ENCODE data around the gene NEDD9.

The NEDD9 gene

DNA sequence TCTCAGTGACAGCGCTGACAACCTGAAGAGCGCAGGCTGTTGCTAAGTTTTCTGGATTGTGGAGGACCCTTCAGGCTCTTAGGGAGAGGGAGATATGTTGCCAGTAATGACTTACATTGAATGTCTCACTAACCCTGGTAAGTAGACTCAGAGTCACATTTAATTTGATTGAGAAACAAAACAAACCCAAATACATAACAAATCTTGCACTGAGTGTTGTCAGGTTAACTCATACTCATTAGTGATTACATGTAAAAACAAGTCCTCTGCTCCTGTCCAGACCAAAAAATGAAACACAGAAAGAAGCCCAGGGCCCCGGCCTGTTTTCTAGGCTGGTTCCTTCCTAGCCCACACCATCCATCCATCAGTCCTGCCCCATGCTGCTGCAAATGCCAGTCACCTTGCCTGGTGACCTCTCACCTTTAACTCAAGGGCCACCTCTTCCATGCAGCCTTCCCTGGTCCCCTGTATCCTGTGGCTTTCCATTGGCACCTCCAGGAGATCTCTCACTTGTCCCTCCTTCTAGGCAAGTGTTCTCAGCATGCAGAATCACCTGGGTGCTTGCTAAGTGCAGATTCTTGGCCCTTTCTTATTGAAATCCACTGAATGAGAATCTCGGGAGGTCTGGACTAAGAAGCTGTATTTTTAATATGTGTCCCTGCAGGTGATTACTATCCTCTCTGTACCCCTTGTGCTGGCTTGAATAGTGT lies 86.2 kb downstream of the NEDD9 start:
- Histone ChIP-seq H3K9me3 (ENCODE audit: insufficient read depth, low read length) (no peaks in the 10 kb centered on the region), H3K4me2 (ENCODE audit: low read depth, low read length, poor library complexity, severe bottlenecking) (no peak overlapping the region), H3K9me2 (replicated peaks; ENCODE audit: insufficient read depth, low read length) (no peaks in the 10 kb centered on the region), H3F3A (ENCODE audit: insufficient read depth) (peaks cover 4% of the 10 kb centered on the region; the same call in 1 of the 2 replicates), H3K4me3 (ENCODE audit: insufficient read depth, low read length, poor library complexity, severe bottlenecking) (no peak overlapping the region), H3K79me2 (ENCODE audit: insufficient read depth, low read length) (no peaks in the 10 kb centered on the region), H3K27ac (ENCODE audit: low read depth, low read length) (no peak overlapping the region), H4K20me1 (ENCODE audit: low read depth, low read length) (no peaks in the 10 kb centered on the region), H3K36me3 (ENCODE audit: low read length) (no peaks in the 10 kb centered on the region), H3K9ac (ENCODE audit: low read length) (no peak overlapping the region), H3K27me3 (ENCODE audit: low read length) (no peaks in the 10 kb centered on the region), H2AFZ (ENCODE audit: low read depth, low read length, severe bottlenecking) (no peak overlapping the region)
- TF ChIP-seq EZH2phosphoT487 (conservative IDR thresholded peaks at IDR 0.05; ENCODE audit: low read length), result no peak
- TF ChIP-seq CTCF (IDR thresholded peaks at IDR 0.05; ENCODE audit: insufficient read depth, low read length, poor library complexity, severe bottlenecking), result no peak

DNA sequence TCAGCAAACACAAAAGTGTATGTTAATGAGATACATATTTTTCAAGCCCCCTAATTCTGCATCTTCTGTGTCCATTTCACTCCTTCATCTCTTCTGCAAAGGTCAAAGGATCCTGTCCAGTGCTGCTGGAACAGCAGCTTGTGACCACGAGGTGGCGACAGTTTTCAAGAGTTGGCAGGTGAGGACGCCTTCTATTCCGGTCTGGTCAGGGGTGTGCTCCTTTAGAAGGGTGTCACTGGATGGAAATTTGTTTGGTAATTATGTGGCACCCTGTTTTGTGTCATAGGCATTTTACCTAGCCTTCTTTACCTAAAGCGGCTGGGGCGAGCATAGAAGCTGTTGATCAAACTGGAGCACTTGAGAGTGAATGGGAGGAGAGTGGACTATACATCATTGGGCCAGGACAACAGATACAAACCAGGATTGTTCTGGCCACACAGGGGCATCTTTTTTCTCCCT lies 88.0 kb downstream of the NEDD9 start:
- H3K79me2 ChIP-seq (ENCODE audit: insufficient read depth, low read length), result no peaks in the 10 kb centered on the region
- no peaks in the 10 kb centered on the region for H3K9me2 ChIP-seq (replicated peaks; ENCODE audit: insufficient read depth, low read length)
- no peak overlapping the region for H3K4me3 ChIP-seq (ENCODE audit: insufficient read depth, low read length, poor library complexity, severe bottlenecking)
- H3K36me3 ChIP-seq (ENCODE audit: low read length), result no peaks in the 10 kb centered on the region
- TF ChIP-seq CTCF (IDR thresholded peaks at IDR 0.05; ENCODE audit: insufficient read depth, low read length, poor library complexity, severe bottlenecking), result peak; percentile 100
- no peak for TF ChIP-seq EZH2phosphoT487 (conservative IDR thresholded peaks at IDR 0.05; ENCODE audit: low read length)
- no peaks in the 10 kb centered on the region for H4K20me1 ChIP-seq (ENCODE audit: low read depth, low read length)
- H3K27ac ChIP-seq (ENCODE audit: low read depth, low read length), result no peak overlapping the region
- H3K9me3 ChIP-seq (ENCODE audit: insufficient read depth, low read length), result no peaks in the 10 kb centered on the region
- H2AFZ ChIP-seq (ENCODE audit: low read depth, low read length, severe bottlenecking), result no peak overlapping the region
- no peak overlapping the region for H3K4me2 ChIP-seq (ENCODE audit: low read depth, low read length, poor library complexity, severe bottlenecking)
- H3F3A ChIP-seq (ENCODE audit: insufficient read depth), result peaks cover 4% of the 10 kb centered on the region; the same call in 1 of the 2 replicates
- no peak overlapping the region for H3K9ac ChIP-seq (ENCODE audit: low read length)
- H3K27me3 ChIP-seq (ENCODE audit: low read length), result no peaks in the 10 kb centered on the region

GRCh38 chr6:11143394-11144371 lies 88.8 kb downstream of the NEDD9 start:
- Histone ChIP-seq H3K27ac (ENCODE audit: low read depth, low read length) (no peak overlapping the region), H3K4me2 (ENCODE audit: low read depth, low read length, poor library complexity, severe bottlenecking) (no peak overlapping the region)

More at GRCh38 chr6:11143394-11144371, 88.8 kb downstream of the NEDD9 start:
- no peaks in the 10 kb centered on the region for H3K9me3 ChIP-seq (ENCODE audit: insufficient read depth, low read length)
- peaks cover 4% of the 10 kb centered on the region; the same call in 1 of the 2 replicates for H3F3A ChIP-seq (ENCODE audit: insufficient read depth)
- H3K9me2 ChIP-seq (replicated peaks; ENCODE audit: insufficient read depth, low read length), result no peaks in the 10 kb centered on the region
- H2AFZ ChIP-seq (ENCODE audit: low read depth, low read length, severe bottlenecking), result no peak overlapping the region
- no peaks in the 10 kb centered on the region for H3K27me3 ChIP-seq (ENCODE audit: low read length)
- H3K9ac ChIP-seq (ENCODE audit: low read length), result no peak overlapping the region
- H3K79me2 ChIP-seq (ENCODE audit: insufficient read depth, low read length), result no peaks in the 10 kb centered on the region
- TF ChIP-seq CTCF (IDR thresholded peaks at IDR 0.05; ENCODE audit: insufficient read depth, low read length, poor library complexity, severe bottlenecking) (no peak), EZH2phosphoT487 (conservative IDR thresholded peaks at IDR 0.05; ENCODE audit: low read length) (no peak)
- no peak overlapping the region for H3K4me3 ChIP-seq (ENCODE audit: insufficient read depth, low read length, poor library complexity, severe bottlenecking)
- no peaks in the 10 kb centered on the region; the same call in 1 of the 2 replicates for H3K36me3 ChIP-seq (ENCODE audit: low read length)
- no peaks in the 10 kb centered on the region for H4K20me1 ChIP-seq (ENCODE audit: low read depth, low read length)

Data from SU-DHL-6 (cell line).